K562 (cell line): ENCODE measurements around the gene KRT1. TPM values are rescaled to one million over a fixed set of nuclear protein-coding genes. Genes with fewer than 3 reads are reported as not detected.

ENCODE experiments used
- ATAC-seq: fragments of 200-7000 bp; cut with Tn5 transposase; 3 replicates; pipeline ENCODE4 v1.9.1; 2020; ENCODE audit warnings: moderate library complexity
- BruUV-seq: library from RNA; stranded (reverse); fragments of 400-500 nt; replicated peaks from 2 replicates; lab custom pipeline; 2021; lab: Mats Ljungman, UMichigan
- CTCF ChIA-PET: fragments of 300-600 bp; formaldehyde crosslinking; extraction: SDS; loops from one replicate; lab custom pipeline; 2021; ENCODE audit warnings: low intra/inter-chr PET ratio; lab: Yijun Ruan, JAX
- POLR2A ChIA-PET: fragments of 300-600, 350-650 bp; sonication (Branson Sonifier 250); formaldehyde crosslinking; extraction: SDS; loops from one replicate; lab custom pipeline; 2021; ENCODE audit warnings: antibody characterized with exemption, inconsistent platforms; lab: Yijun Ruan, JAX
- DNase-seq, 4 experiments: peaks; one replicate each; pipeline versions ENCODE4 v3.0.0 to v3.0.0-alpha.2; 2011 to 2018; ENCODE audit warnings: low spot score in 3 of 4, mixed read lengths in 3 of 4; ENCODE audit errors: extremely low read depth in 1 of 4
- FAIRE-seq: peaks from 2 replicates; lab custom pipeline; 2011; peaks lifted over from hg19 to GRCh38; lab: Jason Lieb, UNC
- H2AFZ ChIP-seq: 2 replicates; pipeline ENCODE4 v1.6.0; 2011; ENCODE audit warnings: low read depth, low read length, control low read depth, inconsistent platforms
- H3K27ac ChIP-seq: fragments of 200-600 bp; 3 replicates; pipeline ENCODE4 v1.8.0; 2011; ENCODE audit warnings: low read depth, mild to moderate bottlenecking, control low read depth, inconsistent platforms, low read length, moderate library complexity, mixed read lengths; ENCODE audit errors: extremely low read depth
- H3K27me3 ChIP-seq, 2 experiments: fragments of 300-600 bp in 1 of 2; 2 replicates in 1 of 2; 3 replicates in 1 of 2; pipeline versions ENCODE4 v1.6.0 to v1.8.0; 2011; ENCODE audit warnings: inconsistent platforms in 2 of 2, low read length in 2 of 2, mild to moderate bottlenecking in 1 of 2, mixed read lengths in 1 of 2, moderate library complexity in 1 of 2; ENCODE audit not compliant: control insufficient read depth in 2 of 2, insufficient read depth in 2 of 2
- H3K36me3 ChIP-seq: fragments of 300-600 bp; 3 replicates; pipeline ENCODE4 v1.8.0; 2011; ENCODE audit warnings: mild to moderate bottlenecking, low read length, inconsistent platforms; ENCODE audit not compliant: control insufficient read depth, insufficient read depth
- H3K4me1 ChIP-seq, 2 experiments: fragments of 200-600 bp in 1 of 2; replicated peaks in 1 of 2; 2 replicates in 1 of 2; 3 replicates in 1 of 2; pipeline versions ENCODE4 v1.5.1 to v1.8.0; 2011; ENCODE audit warnings: inconsistent platforms in 2 of 2, low read length in 2 of 2, mild to moderate bottlenecking in 1 of 2, mixed read lengths in 1 of 2, moderate library complexity in 1 of 2; ENCODE audit not compliant: control insufficient read depth in 2 of 2, insufficient read depth in 2 of 2
- H3K4me2 ChIP-seq: 2 replicates; pipeline ENCODE4 v1.6.1; 2011; ENCODE audit warnings: low read length, control low read depth, inconsistent platforms, mixed read lengths; ENCODE audit not compliant: insufficient read depth
- H3K4me3 ChIP-seq: fragments of 200-600 bp; sonication (generic), shearing (Covaris generic); 2 replicates; pipeline ENCODE4 v1.5.1; 2016; ENCODE audit warnings: control low read depth, inconsistent platforms
- H3K79me2 ChIP-seq: fragments of 200-600 bp; 3 replicates; pipeline ENCODE4 v1.8.0; 2011; ENCODE audit warnings: low read length, inconsistent platforms; ENCODE audit not compliant: control insufficient read depth, insufficient read depth
- H3K9ac ChIP-seq, 2 experiments: 2 replicates each; pipeline versions ENCODE4 v1.6.0 to v1.6.1; 2011; ENCODE audit warnings: low read depth in 2 of 2, low read length in 2 of 2, control low read depth in 1 of 2, inconsistent platforms in 1 of 2, mild to moderate bottlenecking in 1 of 2, mixed read lengths in 1 of 2; ENCODE audit not compliant: insufficient read depth in 1 of 2
- H3K9me1 ChIP-seq: one replicate; pipeline ENCODE4 v1.6.0; 2011; ENCODE audit warnings: inconsistent platforms, mild to moderate bottlenecking, low read length, moderate library complexity; ENCODE audit not compliant: control insufficient read depth, insufficient read depth
- H3K9me3 ChIP-seq: replicated peaks from 2 replicates; pipeline ENCODE4 v1.5.1; 2011; ENCODE audit warnings: low read depth, low read length, inconsistent platforms; ENCODE audit not compliant: control insufficient read depth, insufficient read depth
- H4K20me1 ChIP-seq: replicated peaks from 2 replicates; pipeline ENCODE4 v1.6.1; 2011; ENCODE audit warnings: low read length, inconsistent platforms, mixed read lengths; ENCODE audit not compliant: control insufficient read depth, insufficient read depth
- BACH1 ChIP-seq: fragments of 200-800 bp; sonication (Bioruptor generic); IDR thresholded peaks from 2 replicates; pipeline ENCODE4 v1.6.1; 2016; ENCODE audit warnings: missing genetic modification characterization, missing compliant biosample characterization
- CBFA2T2 ChIP-seq: fragments of 450-650 bp; conservative IDR thresholded peaks from 2 replicates; pipeline ENCODE4 v1.6.1; 2017; ENCODE audit warnings: mild to moderate bottlenecking
- SRF ChIP-seq, 2 experiments: fragments of 250-450, 450-650 bp in 1 of 2; sonication (Bioruptor Pico) in 1 of 2; sonication (generic) in 1 of 2; formaldehyde crosslinking; IDR thresholded peaks; 2 replicates each; pipeline versions ENCODE4 v1.5.0 to v1.5.1; 2020 to 2022; ENCODE audit warnings: mild to moderate bottlenecking in 1 of 2, missing genetic modification reagents in 1 of 2
- ZBTB2 ChIP-seq: fragments of 450-650 bp; IDR thresholded peaks from 2 replicates; pipeline ENCODE4 v1.6.1; 2016; ENCODE audit warnings: antibody characterized with exemption
- ZNF133 ChIP-seq: fragments of 250-450 bp; sonication (Bioruptor Pico); IDR thresholded peaks from 2 replicates; pipeline ENCODE4 v1.4.0; 2020; ENCODE audit warnings: mild to moderate bottlenecking
- WGBS: fragments of 100-300 bp; shearing (Covaris generic); methylation state at CpG from one replicate; pipeline ENCODE4 v1.1.6; 2016; ENCODE audit warnings: low coverage, mixed read lengths; ENCODE audit not compliant: insufficient coverage; ENCODE audit errors: missing lambda C conversion rate; 5-methylcytosine and 5-hydroxymethylcytosine counted together
- in situ Hi-C: fragments of 300-500 bp; cut with MboI; formaldehyde crosslinking; loops from 4 replicates; pipeline ENCODE4 v1.15.0; 2018; ENCODE audit warnings: inconsistent platforms, mixed read lengths
- intact Hi-C: fragments of 100-400 bp; cut with micrococcal nuclease; formaldehyde crosslinking; loops from 2 replicates; pipeline ENCODE4 v1.14.2; 2022
- polyA plus RNA-seq, 8 experiments: library from polyadenylated mRNA; depleted of rRNA in 4 of 8; stranded (reverse) in 5 of 8; unstranded in 3 of 8; fragments of >200 nt; fragmentation: Nextera tagmentation in 2 of 8; fragmentation: Illumina TruSeq in 1 of 8; extraction: Ambion mirVana in 2 of 8; extraction: Trizol in 1 of 8; gene quantifications; 2 replicates each; pipeline versions ENCODE4 v1.2.1 to v1.2.3, GENCODE V29; 2011 to 2014; ENCODE audit warnings: inconsistent platforms in 1 of 8, missing spikeins in 1 of 8
- total RNA-seq, 7 experiments: library from RNA; depleted of rRNA in 6 of 7; stranded (reverse); fragments of >200 nt in 6 of 7; fragmentation: Illumina TruSeq in 2 of 7; extraction: Trizol in 2 of 7; gene quantifications; 2 replicates each; pipeline versions ENCODE4 v1.2.1 to v1.2.3, GENCODE V29; 2011 to 2021; ENCODE audit warnings: low replicate concordance in 1 of 7

Gene KRT1
- total and polyA plus RNA-seq, 9 of the 15 experiments (the other 6 are each of a cell fraction or from before 2014, with no cell fraction given), result 0.18 TPM; not detected in 8

- FAIRE-seq, result no peak
- CTCF ChIA-PET, result no interaction called here
Observed at GRCh38 chr12:52677126-52677525, 3.1 kb downstream of the KRT1 start.

More at GRCh38 chr12:52677126-52677525, 3.1 kb downstream of the KRT1 start:
- BruUV-seq, result no TSS peak
- Histone ChIP-seq H3K27me3 (peaks cover 14 to 31% of the 10 kb centered on the region in 2 experiments), H4K20me1 (no peaks in the 10 kb centered on the region), H3K9me3 (no peaks in the 10 kb centered on the region), H3K4me1 (peaks cover 0 to 6% of the 10 kb centered on the region in 2 experiments; a peak in 1 of 5 replicates), H3K9me1 (no peaks in the 10 kb centered on the region), H3K79me2 (no peaks in the 10 kb centered on the region), H3K4me3 (no peak overlapping the region), H3K27ac (no peak overlapping the region), H2AFZ (no peak overlapping the region), H3K9ac (no peak overlapping the region), H3K4me2 (no peak overlapping the region), H3K36me3 (no peaks in the 10 kb centered on the region)
- ATAC-seq (no peak), DNase-seq (no peak)
- POLR2A ChIA-PET, result no interaction called here
- no peak for TF ChIP-seq ZNF133 (CRISPR knock-in tag)
- TF ChIP-seq CBFA2T2, result no peak
- no peak for TF ChIP-seq SRF (CRISPR knock-in tag; IDR thresholded peaks at IDR 0.05)
- no peak for TF ChIP-seq ZBTB2
- no peak for TF ChIP-seq BACH1 (tag)
- in situ Hi-C loops (no loop called here), intact Hi-C loops (no loop called here)
- 22% methylated on average over 5 of the region's 5 CpGs for WGBS
